Measurements from ENCODE around the gene HARS2.

GRCh38 chr5:140664359-140665119 lies 26.7 kb upstream of the HARS2 start, which contains the start of gene WDR55:
- TF ChIP-seq CTCF (optimal IDR thresholded peaks at IDR 0.05 in 1 of 3, IDR thresholded peaks at IDR 0.05 in 1 of 3, conservative IDR thresholded peaks at IDR 0.05 in 1 of 3; ENCODE audit: extremely low read depth in 1 of 3, insufficient read depth in 2 of 3, low read length in 3 of 3) (no peak), EZH2 (IDR thresholded peaks at IDR 0.05; ENCODE audit: low read length) (no peak)

Measured in keratinocyte (primary cell).